DOHH2 (cell line): Measurements from ENCODE around the gene SCAMP1.

Source experiments
- EZH2phosphoT487 ChIP-seq: fragments of 200-600 bp; sonication (generic); IDR thresholded peaks from 2 replicates; pipeline ENCODE4 v1.6.1; 2017; ENCODE audit warnings: borderline replicate concordance, mild to moderate bottlenecking, antibody characterized with exemption, low read length, moderate library complexity, mixed read lengths
- TF ChIP-seq, protein P1 (sequence below): fragments of 200-600 bp; sonication (generic); IDR thresholded peaks from one replicate; pipeline ENCODE4 v1.5.1; 2014; ENCODE audit warnings: antibody characterized with exemption, mild to moderate bottlenecking, low read depth, low read length; ENCODE audit not compliant: poor library complexity, severe bottlenecking

DNA sequence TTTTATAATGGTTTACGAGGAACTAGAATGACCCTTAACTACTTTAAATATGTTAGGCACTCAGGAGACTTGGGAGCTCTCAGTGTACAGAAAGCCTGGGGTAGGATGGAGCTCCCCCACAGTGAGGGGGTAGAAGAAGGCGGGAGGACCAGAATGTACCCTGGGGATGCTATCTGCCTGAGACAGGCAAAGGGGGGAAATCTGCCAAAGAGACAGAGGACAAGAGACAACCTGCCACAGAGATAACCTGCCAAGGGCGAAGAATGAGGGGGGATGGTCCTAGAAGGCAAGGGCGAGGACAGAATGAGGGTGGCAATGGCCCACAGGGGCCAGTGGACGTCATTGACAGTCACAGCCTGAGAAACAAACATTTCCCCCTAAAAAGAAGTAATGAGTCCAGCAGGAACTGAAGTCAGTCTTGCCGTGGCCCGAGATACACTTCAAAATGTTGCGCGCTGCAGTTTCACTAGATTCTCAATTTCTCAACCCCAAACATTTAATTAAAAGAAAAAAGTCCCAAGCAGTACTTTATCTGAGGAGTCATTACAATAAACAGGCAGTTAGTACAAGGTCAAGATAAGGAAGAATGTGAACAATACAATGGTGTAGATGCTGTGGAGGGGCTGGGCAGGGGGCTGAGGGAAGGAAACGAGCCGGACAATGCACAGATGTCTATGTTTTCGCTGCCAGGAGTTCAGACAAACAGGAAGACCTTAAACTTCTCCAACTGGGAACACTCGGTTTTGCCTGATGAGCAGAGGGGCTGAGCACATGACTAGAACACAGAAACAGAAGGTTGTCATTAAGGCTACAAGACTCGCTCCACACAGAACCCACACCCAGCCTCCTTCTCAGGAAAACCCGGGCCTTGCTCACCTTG, 163.1 kb downstream of the SCAMP1 start:
- no peak for TF ChIP-seq EZH2phosphoT487
- TF ChIP-seq, protein P1, sequence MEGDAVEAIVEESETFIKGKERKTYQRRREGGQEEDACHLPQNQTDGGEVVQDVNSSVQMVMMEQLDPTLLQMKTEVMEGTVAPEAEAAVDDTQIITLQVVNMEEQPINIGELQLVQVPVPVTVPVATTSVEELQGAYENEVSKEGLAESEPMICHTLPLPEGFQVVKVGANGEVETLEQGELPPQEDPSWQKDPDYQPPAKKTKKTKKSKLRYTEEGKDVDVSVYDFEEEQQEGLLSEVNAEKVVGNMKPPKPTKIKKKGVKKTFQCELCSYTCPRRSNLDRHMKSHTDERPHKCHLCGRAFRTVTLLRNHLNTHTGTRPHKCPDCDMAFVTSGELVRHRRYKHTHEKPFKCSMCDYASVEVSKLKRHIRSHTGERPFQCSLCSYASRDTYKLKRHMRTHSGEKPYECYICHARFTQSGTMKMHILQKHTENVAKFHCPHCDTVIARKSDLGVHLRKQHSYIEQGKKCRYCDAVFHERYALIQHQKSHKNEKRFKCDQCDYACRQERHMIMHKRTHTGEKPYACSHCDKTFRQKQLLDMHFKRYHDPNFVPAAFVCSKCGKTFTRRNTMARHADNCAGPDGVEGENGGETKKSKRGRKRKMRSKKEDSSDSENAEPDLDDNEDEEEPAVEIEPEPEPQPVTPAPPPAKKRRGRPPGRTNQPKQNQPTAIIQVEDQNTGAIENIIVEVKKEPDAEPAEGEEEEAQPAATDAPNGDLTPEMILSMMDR: no peak
